Stimulated activated CD4-positive, alpha-beta T cell treated with anti-CD3 and anti-CD28 coated beads, TNF-alpha, amount 100 ng/mL, for 48 hours (primary cell): Measurements from ENCODE around the gene ZC3H18.
A peak's percentile ranks its signal among the peaks of the same experiment; 100 is the strongest.
"Not testable (repeated sequence)": the region's sequence is repeated elsewhere in the genome, so short reads cannot be mapped to it uniquely, and the experiment has no call there.

ENCODE experiments used
- DNase-seq, 3 donors: peaks; one replicate each; pipeline ENCODE4 v3.0.0-alpha.2; 2020; ENCODE audit warnings: low read depth in 3 of 3

The ZC3H18 gene

GRCh38 chr16:88654363-88655052 lies 84.3 kb downstream of the ZC3H18 start:
- DNase-seq = no peak

- DNase-seq = no peak
Observed at GRCh38 chr16:88655053-88655732, 85.0 kb downstream of the ZC3H18 start.

GRCh38 chr16:88655733-88656281 lies 85.6 kb downstream of the ZC3H18 start:
- DNase-seq = no peak

GRCh38 chr16:88656291-88656980 lies 86.2 kb downstream of the ZC3H18 start:
- no peak for DNase-seq

- DNase-seq = no peak
Observed at GRCh38 chr16:88657371-88657770, 87.2 kb downstream of the ZC3H18 start.

GRCh38 chr16:88658714-88659113 lies 88.5 kb downstream of the ZC3H18 start:
- no peak for DNase-seq

GRCh38 chr16:88659160-88659559 lies 89.0 kb downstream of the ZC3H18 start:
- no peak for DNase-seq

- DNase-seq = no peak
Observed at GRCh38 chr16:88661468-88661867, 91.3 kb downstream of the ZC3H18 start.

GRCh38 chr16:88662222-88662842 lies 92.1 kb downstream of the ZC3H18 start:
- DNase-seq = no peak

- DNase-seq = peak; percentile 89 to 94 (median 93)
Observed at GRCh38 chr16:88662843-88663606, 92.8 kb downstream of the ZC3H18 start, which contains the start of gene MVD. Gene MVD, minus strand, starts transcription at chr16:88663091. Its CDS starts 11 bp downstream, at chr16:88663080.

- DNase-seq = no peak
Observed at GRCh38 chr16:88665148-88665547, 94.9 kb downstream of the ZC3H18 start.

- no peak for DNase-seq
Observed at GRCh38 chr16:88665570-88665969, 95.4 kb downstream of the ZC3H18 start.

- no peak for DNase-seq
Observed at GRCh38 chr16:88667461-88667860, 97.3 kb downstream of the ZC3H18 start.

GRCh38 chr16:88669493-88669892 lies 99.3 kb downstream of the ZC3H18 start:
- DNase-seq = not testable (repeated sequence)

GRCh38 chr16:88669980-88670379 lies 99.8 kb downstream of the ZC3H18 start:
- DNase-seq = no peak

- no peak for DNase-seq
Observed at GRCh38 chr16:88671806-88672205, 101.6 kb downstream of the ZC3H18 start.

- DNase-seq = no peak
Observed at GRCh38 chr16:88672776-88673175, 102.6 kb downstream of the ZC3H18 start.

- no peak for DNase-seq
Observed at GRCh38 chr16:88673716-88674379, 103.6 kb downstream of the ZC3H18 start.

- no peak for DNase-seq
Observed at GRCh38 chr16:88676502-88677242, 106.5 kb downstream of the ZC3H18 start.

- no peak for DNase-seq
Observed at GRCh38 chr16:88677721-88678120, 107.5 kb downstream of the ZC3H18 start.
